Liver (tissue), 9 donors: ENCODE data around the gene TTC1. TPM values are rescaled to one million over a fixed set of nuclear protein-coding genes. Genes with fewer than 3 reads are reported as not detected.

Source experiments
- DNase-seq: peaks from one replicate; pipeline ENCODE4 v3.0.0-alpha.2; 2017; ENCODE audit warnings: low spot score
- H3K27ac ChIP-seq, 2 donors: one replicate each; pipeline ENCODE4 v1.7.0; 2013; ENCODE audit warnings: inconsistent platforms in 2 of 2, low read length in 2 of 2, control low read depth in 1 of 2, low read depth in 1 of 2, mild to moderate bottlenecking in 1 of 2
- H3K27me3 ChIP-seq, 4 donors: one replicate each; pipeline versions ENCODE4 v1.6.1 to v1.7.0; 2013; ENCODE audit warnings: low read length in 3 of 4, inconsistent platforms in 1 of 4, mild to moderate bottlenecking in 1 of 4, moderate library complexity in 1 of 4; ENCODE audit not compliant: control insufficient read depth in 4 of 4, insufficient read depth in 4 of 4
- H3K36me3 ChIP-seq, 4 donors: one replicate each; pipeline versions ENCODE4 v1.6.1 to v1.7.0; 2013; ENCODE audit warnings: low read length in 3 of 4, mild to moderate bottlenecking in 3 of 4, low read depth in 1 of 4, moderate library complexity in 1 of 4; ENCODE audit not compliant: control insufficient read depth in 4 of 4, insufficient read depth in 3 of 4
- H3K4me1 ChIP-seq, 4 donors: one replicate each; pipeline versions ENCODE4 v1.6.1 to v1.7.0; 2013; ENCODE audit warnings: low read length in 3 of 4, mild to moderate bottlenecking in 3 of 4, moderate library complexity in 1 of 4; ENCODE audit not compliant: control insufficient read depth in 4 of 4, insufficient read depth in 4 of 4
- H3K4me3 ChIP-seq, 3 donors: one replicate each; pipeline versions ENCODE4 v1.6.1 to v1.7.0; 2013; ENCODE audit warnings: low read length in 3 of 3, control low read depth in 1 of 3, low read depth in 1 of 3, mild to moderate bottlenecking in 1 of 3
- H3K9ac ChIP-seq, 2 donors: one replicate each; pipeline ENCODE4 v1.7.0; 2013; ENCODE audit warnings: low read length in 2 of 2, mild to moderate bottlenecking in 2 of 2, moderate library complexity in 2 of 2, control low read depth in 1 of 2, low read depth in 1 of 2
- H3K9me3 ChIP-seq, 4 donors: one replicate each; pipeline versions ENCODE4 v1.6.1 to v1.7.0; 2013; ENCODE audit warnings: low read length in 3 of 4; ENCODE audit not compliant: control insufficient read depth in 4 of 4
- ATF3 ChIP-seq: IDR thresholded peaks from 2 replicates; pipeline ENCODE4 v1.6.1; 2016; ENCODE audit warnings: antibody characterized with exemption
- EGR1 ChIP-seq, 2 donors: IDR thresholded peaks; 2 replicates each; pipeline ENCODE4 v1.6.1; 2016 to 2018; ENCODE audit warnings: antibody characterized with exemption in 2 of 2, low read depth in 2 of 2
- FOXA1 ChIP-seq: IDR thresholded peaks from 2 replicates; pipeline ENCODE4 v1.6.1; 2016; ENCODE audit warnings: antibody characterized with exemption
- FOXA2 ChIP-seq: IDR thresholded peaks from 2 replicates; pipeline ENCODE4 v1.6.1; 2016; ENCODE audit warnings: antibody characterized with exemption
- GABPA ChIP-seq, 2 donors: IDR thresholded peaks in 1 of 2; conservative IDR thresholded peaks in 1 of 2; 2 replicates each; pipeline ENCODE4 v1.6.1; 2016; ENCODE audit warnings: antibody characterized with exemption in 2 of 2, mild to moderate bottlenecking in 1 of 2, moderate library complexity in 1 of 2
- HNF4A ChIP-seq, 2 donors: conservative IDR thresholded peaks; 2 replicates each; pipeline ENCODE4 v1.6.1; 2016; ENCODE audit warnings: antibody characterized with exemption in 2 of 2, mild to moderate bottlenecking in 2 of 2
- HNF4G ChIP-seq: IDR thresholded peaks from 2 replicates; pipeline ENCODE4 v1.6.1; 2016; ENCODE audit warnings: antibody characterized with exemption
- JUND ChIP-seq, 2 donors: IDR thresholded peaks; 2 replicates each; pipeline ENCODE4 v1.6.1; 2016; ENCODE audit warnings: antibody characterized with exemption in 2 of 2
- MAX ChIP-seq: IDR thresholded peaks from 2 replicates; pipeline ENCODE4 v1.6.1; 2016; ENCODE audit warnings: antibody characterized with exemption
- NR2F2 ChIP-seq: IDR thresholded peaks from 2 replicates; pipeline ENCODE4 v1.6.1; 2016; ENCODE audit warnings: antibody characterized with exemption
- RAD21 ChIP-seq, 2 donors: IDR thresholded peaks; 2 replicates each; pipeline ENCODE4 v1.6.1; 2016; ENCODE audit warnings: antibody characterized with exemption in 2 of 2, mild to moderate bottlenecking in 2 of 2
- REST ChIP-seq: IDR thresholded peaks from 2 replicates; pipeline ENCODE4 v1.6.1; 2016; ENCODE audit warnings: antibody characterized with exemption, mild to moderate bottlenecking
- RXRA ChIP-seq, 2 donors: IDR thresholded peaks; 2 replicates each; pipeline ENCODE4 v1.6.1; 2017 to 2018; ENCODE audit warnings: antibody characterized with exemption in 2 of 2, mild to moderate bottlenecking in 1 of 2
- TAF1 ChIP-seq: conservative IDR thresholded peaks from 2 replicates; pipeline ENCODE4 v1.6.1; 2016; ENCODE audit warnings: antibody characterized with exemption, mild to moderate bottlenecking
- YY1 ChIP-seq: IDR thresholded peaks from 2 replicates; pipeline ENCODE4 v1.6.1; 2016; ENCODE audit warnings: antibody characterized with exemption, mild to moderate bottlenecking
- ZBTB33 ChIP-seq: IDR thresholded peaks from 2 replicates; pipeline ENCODE4 v1.6.1; 2016; ENCODE audit warnings: antibody characterized with exemption
- WGBS: extraction: QIAGEN DNeasy Blood & Tissue Kit; methylation state at CpG from one replicate; pipeline ENCODE4 v1.1.7; 2013; 5-methylcytosine and 5-hydroxymethylcytosine counted together
- polyA plus RNA-seq, 2 donors: library from polyadenylated mRNA; stranded (reverse) in 1 of 2; unstranded in 1 of 2; fragments of 200-250 nt in 1 of 2; fragments of >200 nt in 1 of 2; fragmentation: Nextera tagmentation in 1 of 2; extraction: Ambion mirVana in 1 of 2; gene quantifications; one replicate each; pipeline versions ENCODE4 v1.2.1 to v1.2.3, GENCODE V29; 2013 to 2015
- total RNA-seq, 2 donors: library from RNA; depleted of rRNA; stranded (reverse); fragments of >200 nt; gene quantifications; one replicate each; pipeline ENCODE4 v1.2.3, GENCODE V29; 2014
- donor health status: healthy.
- donor health status: healthy.
- donor health status: healthy.
- donor health status: healthy.
- donor health status: healthy.

TTC1 gene
- total and polyA plus RNA-seq, 4 donors: 18.0 to 35.5 (median 22.2) TPM

GRCh38 chr5:159969966-159970365 lies 39.0 kb upstream of the TTC1 start:
- H3K27me3 ChIP-seq: no peaks in the 10 kb centered on the region
- TF ChIP-seq MAX: no peak
- no peak for TF ChIP-seq ZBTB33
- no peak for TF ChIP-seq JUND (IDR thresholded peaks at IDR 0.05)
- no peak for TF ChIP-seq TAF1
- no peak for TF ChIP-seq ATF3
- TF ChIP-seq FOXA2: no peak
- TF ChIP-seq HNF4G: no peak
- TF ChIP-seq FOXA1: no peak
- TF ChIP-seq NR2F2: no peak
- TF ChIP-seq RXRA (IDR thresholded peaks at IDR 0.05): no peak
- TF ChIP-seq REST: no peak
- TF ChIP-seq HNF4A (conservative IDR thresholded peaks at IDR 0.05): no peak
- TF ChIP-seq RAD21 (IDR thresholded peaks at IDR 0.05): no peak
- DNase-seq: no peak

GRCh38 chr5:159971038-159971437 lies 37.9 kb upstream of the TTC1 start:
- TF ChIP-seq MAX: no peak
- TF ChIP-seq ATF3: no peak
- no peak for TF ChIP-seq YY1
- no peak for TF ChIP-seq EGR1 (IDR thresholded peaks at IDR 0.05; ENCODE audit: low read depth in 2 of 2)
- no peak for TF ChIP-seq GABPA (IDR thresholded peaks at IDR 0.05 in 1 of 2, conservative IDR thresholded peaks at IDR 0.05 in 1 of 2)
- no peak for TF ChIP-seq REST
- no peaks in the 10 kb centered on the region for H3K9me3 ChIP-seq
- no peak for DNase-seq
- H3K27me3 ChIP-seq: no peaks in the 10 kb centered on the region
- H3K36me3 ChIP-seq: no peaks in the 10 kb centered on the region
- peaks cover 4 to 10% (median 6%) of the 10 kb centered on the region in 4 donors for H3K4me1 ChIP-seq
- H3K9ac ChIP-seq: no peak overlapping the region
- 83% methylated on average over 4 of the region's 4 CpGs for WGBS
- no peak overlapping the region for H3K27ac ChIP-seq
- H3K4me3 ChIP-seq: no peak overlapping the region

More at GRCh38 chr5:159969966-159970365, 39.0 kb upstream of the TTC1 start:
- no peaks in the 10 kb centered on the region for H3K9me3 ChIP-seq
- H3K36me3 ChIP-seq: no peaks in the 10 kb centered on the region
- H3K9ac ChIP-seq: no peak overlapping the region
- H3K4me3 ChIP-seq: no peak overlapping the region
- peaks cover 4 to 10% (median 6%) of the 10 kb centered on the region in 4 donors for H3K4me1 ChIP-seq
- no peak overlapping the region for H3K27ac ChIP-seq
